Thyroid gland (tissue), 4 donors: ENCODE results near the gene NRP2. TPM values are rescaled to one million over a fixed set of nuclear protein-coding genes. Genes with fewer than 3 reads are reported as not detected.
A peak's percentile ranks its signal among the peaks of the same experiment; 100 is the strongest.

ENCODE experiments used
- DNase-seq, 2 donors: peaks; one replicate each; pipeline ENCODE4 v3.0.0-alpha.2; 2019
- H3K27ac ChIP-seq, 3 donors: fragments of 200-600 bp; sonication (generic); 1 replicate in 2 of 3; 2 replicates in 1 of 3; pipeline ENCODE4 v1.5.1; 2016 to 2019; ENCODE audit warnings: mild to moderate bottlenecking in 1 of 3, moderate library complexity in 1 of 3
- H3K27me3 ChIP-seq: fragments of 200-600 bp; sonication (generic); one replicate; pipeline ENCODE4 v1.5.1; 2019
- H3K36me3 ChIP-seq, 2 donors: fragments of 200-600 bp; sonication (generic); one replicate each; pipeline ENCODE4 v1.5.1; 2016 to 2019
- H3K4me1 ChIP-seq, 2 donors: fragments of 200-600 bp; sonication (generic); one replicate each; pipeline ENCODE4 v1.5.1; 2017 to 2019
- H3K4me3 ChIP-seq, 3 donors: fragments of 200-600 bp; sonication (generic); replicated peaks in 1 of 3; 1 replicate in 2 of 3; 2 replicates in 1 of 3; pipeline ENCODE4 v1.5.1; 2016; ENCODE audit warnings: mild to moderate bottlenecking in 1 of 3
- H3K9me3 ChIP-seq: fragments of 200-600 bp; sonication (generic); one replicate; pipeline ENCODE4 v1.5.1; 2017
- POLR2A ChIP-seq, 2 donors: fragments of 450-650 bp; IDR thresholded peaks; one replicate each; pipeline ENCODE4 v1.6.1; 2017; ENCODE audit warnings: antibody characterized with exemption in 2 of 2, mild to moderate bottlenecking in 2 of 2, moderate library complexity in 1 of 2
- WGBS, 2 donors: methylation state at CpG; one replicate each; pipeline ENCODE4 v1.1.5; 2017; 5-methylcytosine and 5-hydroxymethylcytosine counted together
- intact Hi-C: fragments of 100-400 bp; cut with DNase I; formaldehyde crosslinking; loops from one replicate; pipeline ENCODE4 v1.15.1; 2023
- total RNA-seq, 4 donors: library from RNA; depleted of rRNA; stranded (reverse); fragments of >200 nt; gene quantifications; one replicate each; pipeline ENCODE4 v1.2.3, GENCODE V29; 2016
- TF ChIP-seq, protein P1 (sequence below), 6 experiments: fragments of 200-600 bp in 3 of 6; fragments of 450-650 bp in 3 of 6; sonication (generic) in 3 of 6; IDR thresholded peaks; one replicate each; pipeline ENCODE4 v1.5.1; 2016 to 2019; ENCODE audit warnings: antibody characterized with exemption in 6 of 6, mild to moderate bottlenecking in 2 of 6, inconsistent platforms in 1 of 6, moderate library complexity in 1 of 6

NRP2 gene
- total RNA-seq, 4 donors from 2014 or later, result 29.3 to 62.5 (median 41.6) TPM

DNA sequence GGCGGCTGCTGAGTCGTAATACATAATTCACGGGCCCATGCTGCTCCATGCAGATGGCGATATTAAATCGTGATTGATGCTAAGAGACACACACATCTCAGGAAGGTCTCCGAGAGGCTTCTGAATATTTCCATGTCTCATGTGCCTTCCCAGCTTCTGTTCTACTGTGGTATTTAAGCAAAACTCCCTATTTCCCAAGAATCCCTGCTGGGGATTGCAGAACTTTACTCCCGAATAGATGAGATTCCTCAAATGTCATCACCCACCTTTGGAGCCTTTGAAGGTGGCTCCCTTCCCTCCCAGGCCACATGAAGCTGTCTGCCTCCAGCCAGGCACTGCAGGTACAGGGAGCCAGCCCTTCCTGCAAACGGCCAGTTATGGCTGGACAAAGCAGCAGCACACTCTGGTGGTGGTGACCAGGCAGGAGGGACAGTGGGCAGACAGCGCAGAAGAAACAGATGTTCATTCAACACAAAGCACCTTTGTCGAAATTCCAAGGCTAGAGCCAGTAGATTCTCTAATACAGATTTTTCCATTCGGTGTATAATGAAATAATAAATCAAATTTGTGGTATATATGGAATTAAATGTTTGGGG is 14.1 kb downstream of the NRP2 start:
- Histone ChIP-seq H3K4me3 (no peak overlapping the region), H3K36me3 (no peaks in the 10 kb centered on the region), H3K27ac (no peak overlapping the region), H3K9me3 (no peaks in the 10 kb centered on the region), H3K4me1 (peaks cover 0 to 10% of the 10 kb centered on the region in 2 donors), H3K27me3 (no peaks in the 10 kb centered on the region)
- intact Hi-C loops, result no loop called here
- TF ChIP-seq, protein P1, sequence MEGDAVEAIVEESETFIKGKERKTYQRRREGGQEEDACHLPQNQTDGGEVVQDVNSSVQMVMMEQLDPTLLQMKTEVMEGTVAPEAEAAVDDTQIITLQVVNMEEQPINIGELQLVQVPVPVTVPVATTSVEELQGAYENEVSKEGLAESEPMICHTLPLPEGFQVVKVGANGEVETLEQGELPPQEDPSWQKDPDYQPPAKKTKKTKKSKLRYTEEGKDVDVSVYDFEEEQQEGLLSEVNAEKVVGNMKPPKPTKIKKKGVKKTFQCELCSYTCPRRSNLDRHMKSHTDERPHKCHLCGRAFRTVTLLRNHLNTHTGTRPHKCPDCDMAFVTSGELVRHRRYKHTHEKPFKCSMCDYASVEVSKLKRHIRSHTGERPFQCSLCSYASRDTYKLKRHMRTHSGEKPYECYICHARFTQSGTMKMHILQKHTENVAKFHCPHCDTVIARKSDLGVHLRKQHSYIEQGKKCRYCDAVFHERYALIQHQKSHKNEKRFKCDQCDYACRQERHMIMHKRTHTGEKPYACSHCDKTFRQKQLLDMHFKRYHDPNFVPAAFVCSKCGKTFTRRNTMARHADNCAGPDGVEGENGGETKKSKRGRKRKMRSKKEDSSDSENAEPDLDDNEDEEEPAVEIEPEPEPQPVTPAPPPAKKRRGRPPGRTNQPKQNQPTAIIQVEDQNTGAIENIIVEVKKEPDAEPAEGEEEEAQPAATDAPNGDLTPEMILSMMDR (IDR thresholded peaks at IDR 0.05), result no peak
- TF ChIP-seq POLR2A (IDR thresholded peaks at IDR 0.05), result no peak
- 87 to 90% methylated on average over 11 of the region's 11 CpGs for WGBS, 2 donors
- no peak for DNase-seq

GRCh38 chr2:205696927-205697441 is 14.7 kb downstream of the NRP2 start:
- no peaks in the 10 kb centered on the region for H3K9me3 ChIP-seq
- no peak overlapping the region for H3K4me3 ChIP-seq
- peaks cover 0 to 10% of the 10 kb centered on the region in 2 donors for H3K4me1 ChIP-seq
- H3K27ac ChIP-seq, result no peak overlapping the region
- no peaks in the 10 kb centered on the region for H3K27me3 ChIP-seq
- 86 to 88% methylated on average over 5 of the region's 5 CpGs for WGBS, 2 donors
- H3K36me3 ChIP-seq, result no peaks in the 10 kb centered on the region
- TF ChIP-seq, protein P1 (IDR thresholded peaks at IDR 0.05), result no peak
- no peak for TF ChIP-seq POLR2A (IDR thresholded peaks at IDR 0.05)
- intact Hi-C loops, result no loop called here
- DNase-seq, result no peak

DNA sequence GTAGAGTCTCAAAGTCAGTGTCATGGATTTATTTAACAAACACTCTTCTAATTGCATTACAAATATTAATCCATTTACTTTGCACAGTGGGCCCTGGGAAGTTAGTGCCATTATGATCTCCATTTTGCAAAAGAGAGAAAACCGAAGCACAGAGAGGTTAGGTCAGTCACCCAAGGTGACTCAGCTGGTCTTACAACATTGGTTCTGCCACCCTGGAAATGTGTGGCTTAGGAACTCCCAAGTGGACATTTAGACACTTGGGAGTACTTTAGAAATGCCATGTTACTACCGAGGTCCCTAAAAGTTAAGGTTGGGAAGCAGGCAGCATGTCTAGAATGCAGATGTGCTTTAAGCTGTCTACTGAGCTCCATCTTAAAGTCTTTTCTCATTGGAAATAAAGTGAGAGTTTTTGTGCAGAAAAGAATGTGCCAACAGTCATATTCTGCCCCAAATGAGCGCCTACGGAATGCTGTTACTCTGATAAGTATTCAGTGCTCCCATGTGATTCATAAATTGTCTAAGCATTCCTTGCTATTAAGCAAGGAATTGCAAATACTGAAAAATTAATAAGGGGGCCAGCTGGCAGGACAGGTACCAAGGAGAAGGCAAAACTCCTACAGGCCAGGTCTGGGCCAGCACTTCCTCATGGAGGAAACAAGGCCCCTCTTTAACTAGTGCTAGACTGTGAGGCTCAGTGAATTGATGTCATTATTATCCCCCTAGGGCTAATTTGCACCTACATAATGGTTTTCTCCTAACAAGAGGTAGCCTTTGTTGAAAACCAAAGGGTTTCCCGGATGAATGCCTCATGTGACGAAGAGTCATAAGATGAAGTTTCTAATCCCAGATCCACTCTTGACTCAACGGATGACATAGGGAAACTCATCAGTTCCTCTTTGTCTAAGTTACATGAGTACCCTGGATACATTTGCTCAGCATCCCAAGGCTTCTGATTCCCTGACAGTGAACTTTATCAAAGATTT is 16.3 kb downstream of the NRP2 start:
- TF ChIP-seq, protein P1 (IDR thresholded peaks at IDR 0.05), result no peak
- TF ChIP-seq POLR2A (IDR thresholded peaks at IDR 0.05), result no peak
- WGBS, 2 donors, result 86 to 92% methylated on average over 7 of the region's 7 CpGs
- Histone ChIP-seq H3K4me3 (no peak overlapping the region), H3K4me1 (peaks cover 4 to 25% of the 10 kb centered on the region in 2 donors), H3K27me3 (no peaks in the 10 kb centered on the region), H3K27ac (no peak overlapping the region), H3K9me3 (no peaks in the 10 kb centered on the region), H3K36me3 (no peaks in the 10 kb centered on the region)
- DNase-seq, result no peak
- intact Hi-C loops, result no loop called here

DNA sequence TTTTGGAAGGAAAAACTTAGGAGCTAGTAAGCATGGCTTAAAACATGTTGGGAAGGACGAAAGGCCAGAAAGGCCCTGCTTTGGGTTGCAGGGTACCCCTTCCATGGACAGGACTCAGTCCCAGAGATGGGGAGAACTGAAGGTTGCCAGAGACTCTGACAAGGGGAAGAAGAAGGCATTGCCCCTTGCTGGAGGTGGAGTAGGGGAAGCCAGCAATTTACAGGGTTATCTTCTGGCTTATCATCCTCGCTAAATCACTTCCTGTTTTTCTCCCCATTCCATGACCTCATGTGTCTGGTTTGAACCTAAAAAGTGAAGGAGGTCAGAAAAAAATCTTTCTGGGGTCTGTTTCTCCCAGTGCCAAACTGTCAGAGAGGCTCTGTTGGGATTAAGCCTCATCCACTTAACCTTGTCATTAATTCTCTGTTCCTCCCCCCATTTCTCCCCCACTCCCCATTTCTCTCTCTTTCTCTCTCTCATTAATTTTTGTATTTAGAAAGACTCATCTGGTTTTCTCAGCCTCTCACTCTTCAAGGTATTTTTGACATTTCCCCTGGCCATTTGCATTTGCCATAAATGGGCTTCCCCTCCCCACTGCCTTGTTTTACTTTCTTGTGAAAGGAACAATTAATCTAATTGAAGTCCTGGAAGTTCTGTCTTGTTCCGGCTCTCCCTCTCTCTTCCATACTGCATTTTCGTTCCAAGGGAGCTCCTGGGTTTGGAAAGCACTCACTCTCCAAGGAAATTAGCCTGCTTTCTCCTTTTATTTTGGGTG is 17.4 kb downstream of the NRP2 start:
- Histone ChIP-seq H3K36me3 (no peaks in the 10 kb centered on the region), H3K27ac (peak overlapping the region in 2 of 3 donors; percentile 30 to 51), H3K4me1 (peaks cover 14 to 35% of the 10 kb centered on the region in 2 donors), H3K27me3 (no peaks in the 10 kb centered on the region), H3K9me3 (no peaks in the 10 kb centered on the region), H3K4me3 (no peak overlapping the region)
- no peak for DNase-seq
- TF ChIP-seq, protein P1 (IDR thresholded peaks at IDR 0.05), result no peak
- TF ChIP-seq POLR2A (IDR thresholded peaks at IDR 0.05), result no peak
- WGBS, 2 donors, result 84 to 87% methylated on average over 4 of the region's 4 CpGs
- intact Hi-C loops, result no loop called here
